PC-3 (cell line): ENCODE measurements around the gene DDX54. TPM values are rescaled to one million over a fixed set of nuclear protein-coding genes. Genes with fewer than 3 reads are reported as not detected.

ENCODE experiments used
- ATAC-seq: fragments of 200-7000 bp; cut with Tn5 transposase; 2 replicates; pipeline ENCODE4 v1.9.1; 2020; ENCODE audit warnings: mild to moderate bottlenecking, moderate library complexity
- BruUV-seq: library from RNA; stranded (reverse); fragments of 400-500 nt; replicated peaks from 2 replicates; lab custom pipeline; 2021; lab: Mats Ljungman, UMichigan
- CTCF ChIA-PET: fragments of 300-600 bp; sonication (Branson Sonifier 250); formaldehyde crosslinking; loops from one replicate; lab custom pipeline; 2022; ENCODE audit warnings: antibody characterized with exemption; lab: Charles Lee
- POLR2A ChIA-PET: fragments of 300-600 bp; sonication (Branson Sonifier 250); formaldehyde crosslinking; loops from one replicate; lab custom pipeline; 2022; ENCODE audit warnings: antibody characterized with exemption; ENCODE audit not compliant: unreplicated experiment; lab: Charles Lee
- DNase-seq: peaks from one replicate; pipeline ENCODE4 v3.0.0-alpha.2; 2015
- H2AFZ ChIP-seq: fragments of 300-600 bp; sonication (generic); 2 replicates; pipeline ENCODE4 v1.6.0; 2016; ENCODE audit warnings: antibody characterized with exemption, low read length
- H3F3A ChIP-seq: fragments of 300-600 bp; sonication (generic); one replicate; pipeline ENCODE4 v1.6.0; 2017; ENCODE audit warnings: antibody characterized with exemption, low read length, control low read depth, mild to moderate bottlenecking; ENCODE audit not compliant: unreplicated experiment
- H3K27ac ChIP-seq: fragments of 300-600 bp; sonication (generic); 2 replicates; pipeline ENCODE4 v1.5.1; 2016; ENCODE audit warnings: mild to moderate bottlenecking, low read length
- H3K27me3 ChIP-seq: fragments of 300-600 bp; sonication (generic); 2 replicates; pipeline ENCODE4 v1.6.1; 2016; ENCODE audit warnings: low read length, mixed read lengths
- H3K36me3 ChIP-seq: fragments of 300-600 bp; sonication (generic); 2 replicates; pipeline ENCODE4 v1.6.1; 2016; ENCODE audit warnings: low read depth, mixed run types, low read length, mixed read lengths
- H3K4me1 ChIP-seq: fragments of 300-600 bp; sonication (generic); 2 replicates; pipeline ENCODE4 v1.5.1; 2016; ENCODE audit warnings: low read length; ENCODE audit not compliant: insufficient read depth
- H3K4me2 ChIP-seq: fragments of 300-600 bp; sonication (generic); 2 replicates; pipeline ENCODE4 v1.6.0; 2016; ENCODE audit warnings: low read length
- H3K4me3 ChIP-seq: fragments of 300-600 bp; sonication (generic); 2 replicates; pipeline ENCODE4 v1.5.1; 2016; ENCODE audit warnings: mild to moderate bottlenecking, low read length, mixed read lengths
- H3K79me2 ChIP-seq: fragments of 300-600 bp; sonication (generic); 2 replicates; pipeline ENCODE4 v1.6.1; 2017; ENCODE audit warnings: low read length, mixed read lengths
- H3K9ac ChIP-seq: fragments of 300-600 bp; sonication (generic); 2 replicates; pipeline ENCODE4 v1.6.0; 2016; ENCODE audit warnings: mild to moderate bottlenecking, low read length
- H3K9me2 ChIP-seq: fragments of 300-600 bp; sonication (generic); replicated peaks from 2 replicates; pipeline ENCODE4 v1.6.1; 2016; ENCODE audit warnings: mixed run types, low read length, mixed read lengths
- H3K9me3 ChIP-seq: fragments of 300-600 bp; sonication (generic); 2 replicates; pipeline ENCODE4 v1.6.1; 2016; ENCODE audit warnings: low read length, mixed read lengths
- H4K20me1 ChIP-seq: fragments of 300-600 bp; sonication (generic); 2 replicates; pipeline ENCODE4 v1.6.1; 2016; ENCODE audit warnings: low read length, mixed read lengths
- CTCF ChIP-seq: fragments of 300-600 bp; sonication (generic); conservative IDR thresholded peaks from 2 replicates; pipeline ENCODE4 v1.5.1; 2017; ENCODE audit warnings: antibody characterized with exemption, low read depth, mild to moderate bottlenecking, low read length
- EZH2 ChIP-seq: fragments of 300-600 bp; sonication (generic); IDR thresholded peaks from one replicate; pipeline ENCODE4 v1.6.1; 2017; ENCODE audit warnings: antibody characterized with exemption, mild to moderate bottlenecking, low read length; ENCODE audit not compliant: unreplicated experiment
- EZH2phosphoT487 ChIP-seq: fragments of 300-600 bp; sonication (generic); IDR thresholded peaks from 2 replicates; pipeline ENCODE4 v1.6.1; 2018; ENCODE audit warnings: mild to moderate bottlenecking, antibody characterized with exemption, low read length, borderline replicate concordance
- intact Hi-C: fragments of 100-400 bp; cut with micrococcal nuclease; formaldehyde crosslinking; loops from 2 replicates; pipeline ENCODE4 v1.9.0; 2023
- total RNA-seq: library from RNA; depleted of rRNA; stranded (reverse); fragments of >200 nt; gene quantifications from 2 replicates; pipeline ENCODE4 v1.2.3, GENCODE V29; 2014

Gene DDX54
- total RNA-seq, 1 experiment from 2014 or later, result 158 TPM

GRCh38 chr12:113159937-113160336, 25.3 kb downstream of the DDX54 start:
- Histone ChIP-seq H3K27me3 (no peaks in the 10 kb centered on the region), H3K9ac (no peak overlapping the region), H3F3A (no peaks in the 10 kb centered on the region), H3K4me1 (peaks cover 9% of the 10 kb centered on the region), H3K9me3 (no peaks in the 10 kb centered on the region), H3K36me3 (peaks cover 61% of the 10 kb centered on the region), H3K9me2 (no peaks in the 10 kb centered on the region), H4K20me1 (peaks cover 15% of the 10 kb centered on the region; the same call in 1 of the 2 replicates), H3K79me2 (no peaks in the 10 kb centered on the region), H3K4me3 (no peak overlapping the region), H3K4me2 (no peak overlapping the region), H2AFZ (no peak overlapping the region), H3K27ac (no peak overlapping the region)
- POLR2A ChIA-PET, result no interaction called here
- CTCF ChIA-PET, result no interaction called here
- DNase-seq, result no peak
- intact Hi-C loops, result loop anchor here (10.0 kb wide), 1 partner anchor 65 kb away; no protein-coding TSS in a partner anchor
- no TSS peak for BruUV-seq
- TF ChIP-seq EZH2phosphoT487, result no peak
- no peak for TF ChIP-seq EZH2
- TF ChIP-seq CTCF, result no peak
- ATAC-seq, result no peak

- Histone ChIP-seq H3K4me2 (no peak overlapping the region), H3K36me3 (peaks cover 56% of the 10 kb centered on the region), H3K4me1 (peaks cover 9% of the 10 kb centered on the region), H3K9me3 (no peaks in the 10 kb centered on the region), H3K79me2 (no peaks in the 10 kb centered on the region), H3F3A (no peaks in the 10 kb centered on the region), H3K9me2 (no peaks in the 10 kb centered on the region), H3K9ac (no peak overlapping the region), H3K27ac (no peak overlapping the region), H2AFZ (no peak overlapping the region), H4K20me1 (peaks cover 15% of the 10 kb centered on the region; the same call in 1 of the 2 replicates), H3K4me3 (no peak overlapping the region), H3K27me3 (no peaks in the 10 kb centered on the region)
- no peak for ATAC-seq
- ChIA-PET POLR2A (no interaction called here), CTCF (no interaction called here)
- TF ChIP-seq EZH2phosphoT487 (no peak), CTCF (no peak), EZH2 (no peak)
- BruUV-seq, result TSS peak; percentile 39
- intact Hi-C loops, result loop anchor here (10.0 kb wide), 1 partner anchor 64 kb away; no protein-coding TSS in a partner anchor
- no peak for DNase-seq
Measured at GRCh38 chr12:113158439-113159203, 26.7 kb downstream of the DDX54 start.
